Skeletal muscle satellite cell (primary cell): ENCODE data around the gene ISCU.

Experiments used
- H3K27me3 ChIP-seq: 2 replicates; pipeline ENCODE4 v1.7.0; 2013; ENCODE audit warnings: low read length; ENCODE audit not compliant: control insufficient read depth, insufficient read depth
- H3K36me3 ChIP-seq: 2 replicates; pipeline ENCODE4 v1.7.0; 2013; ENCODE audit warnings: mild to moderate bottlenecking, control low read depth, low read length; ENCODE audit not compliant: insufficient read depth
- H3K4me1 ChIP-seq: 2 replicates; pipeline ENCODE4 v1.7.0; 2013; ENCODE audit warnings: low read length; ENCODE audit not compliant: control insufficient read depth, insufficient read depth
- H3K4me2 ChIP-seq: 2 replicates; pipeline ENCODE4 v1.7.0; 2013; ENCODE audit warnings: mild to moderate bottlenecking, low read length
- H3K4me3 ChIP-seq: 2 replicates; pipeline ENCODE4 v1.7.0; 2013; ENCODE audit warnings: low read length
- H3K9ac ChIP-seq: 2 replicates; pipeline ENCODE4 v1.7.0; 2013; ENCODE audit warnings: mild to moderate bottlenecking, low read depth, low read length, moderate library complexity
- H3K9me3 ChIP-seq: replicated peaks from 2 replicates; pipeline ENCODE4 v1.7.0; 2013; ENCODE audit warnings: mild to moderate bottlenecking, control low read depth, low read length

ISCU gene

GRCh38 chr12:108523365-108523764 is 39.0 kb upstream of the ISCU start:
- Histone ChIP-seq H3K27me3 (no peaks in the 10 kb centered on the region), H3K4me1 (peaks cover 10% of the 10 kb centered on the region), H3K9ac (no peak overlapping the region), H3K4me2 (no peak overlapping the region), H3K4me3 (no peak overlapping the region), H3K36me3 (peaks cover 91% of the 10 kb centered on the region), H3K9me3 (no peaks in the 10 kb centered on the region)

- Histone ChIP-seq H3K4me3 (no peak overlapping the region), H3K9ac (no peak overlapping the region), H3K36me3 (peaks cover 89% of the 10 kb centered on the region), H3K4me1 (peaks cover 10% of the 10 kb centered on the region), H3K9me3 (no peaks in the 10 kb centered on the region), H3K4me2 (no peak overlapping the region), H3K27me3 (no peaks in the 10 kb centered on the region)
Measured at GRCh38 chr12:108525681-108526080, 36.7 kb upstream of the ISCU start.

- Histone ChIP-seq H3K4me1 (peaks cover 10% of the 10 kb centered on the region), H3K27me3 (no peaks in the 10 kb centered on the region), H3K4me3 (no peak overlapping the region), H3K9ac (no peak overlapping the region), H3K36me3 (peaks cover 87% of the 10 kb centered on the region), H3K9me3 (no peaks in the 10 kb centered on the region), H3K4me2 (no peak overlapping the region)
Measured at GRCh38 chr12:108526482-108527165, 35.8 kb upstream of the ISCU start.

GRCh38 chr12:108527166-108527496 is 35.3 kb upstream of the ISCU start:
- Histone ChIP-seq H3K36me3 (peaks cover 87% of the 10 kb centered on the region), H3K4me1 (peaks cover 10% of the 10 kb centered on the region), H3K9ac (no peak overlapping the region), H3K27me3 (no peaks in the 10 kb centered on the region), H3K4me2 (no peak overlapping the region), H3K4me3 (no peak overlapping the region), H3K9me3 (no peaks in the 10 kb centered on the region)

GRCh38 chr12:108530161-108530560 is 32.2 kb upstream of the ISCU start:
- H3K4me1 ChIP-seq, result peaks cover 9% of the 10 kb centered on the region
- H3K9ac ChIP-seq, result no peak overlapping the region
- no peak overlapping the region for H3K4me2 ChIP-seq
- H3K27me3 ChIP-seq, result no peaks in the 10 kb centered on the region
- H3K36me3 ChIP-seq, result peaks cover 81% of the 10 kb centered on the region
- H3K9me3 ChIP-seq, result no peaks in the 10 kb centered on the region
- no peak overlapping the region for H3K4me3 ChIP-seq

GRCh38 chr12:108531929-108532848 is 30.2 kb upstream of the ISCU start:
- no peaks in the 10 kb centered on the region for H3K9me3 ChIP-seq
- no peak overlapping the region for H3K4me2 ChIP-seq
- no peaks in the 10 kb centered on the region for H3K27me3 ChIP-seq

GRCh38 chr12:108538146-108538545 is 24.2 kb upstream of the ISCU start:
- Histone ChIP-seq H3K4me3 (no peak overlapping the region), H3K9ac (no peak overlapping the region), H3K4me2 (no peak overlapping the region), H3K27me3 (no peaks in the 10 kb centered on the region), H3K4me1 (no peaks in the 10 kb centered on the region), H3K36me3 (peaks cover 61% of the 10 kb centered on the region), H3K9me3 (no peaks in the 10 kb centered on the region)

More at GRCh38 chr12:108531929-108532848, 30.2 kb upstream of the ISCU start:
- Histone ChIP-seq H3K4me1 (no peaks in the 10 kb centered on the region), H3K4me3 (no peak overlapping the region), H3K36me3 (peaks cover 81% of the 10 kb centered on the region), H3K9ac (no peak overlapping the region)

GRCh38 chr12:108538616-108539195 is 23.7 kb upstream of the ISCU start:
- no peaks in the 10 kb centered on the region for H3K27me3 ChIP-seq
- H3K36me3 ChIP-seq, result peaks cover 64% of the 10 kb centered on the region

GRCh38 chr12:108542320-108542719 is 20.1 kb upstream of the ISCU start:
- Histone ChIP-seq H3K9ac (no peak overlapping the region), H3K4me3 (no peak overlapping the region), H3K27me3 (no peaks in the 10 kb centered on the region), H3K4me1 (no peaks in the 10 kb centered on the region), H3K9me3 (no peaks in the 10 kb centered on the region), H3K4me2 (no peak overlapping the region), H3K36me3 (peaks cover 61% of the 10 kb centered on the region)

More at GRCh38 chr12:108538616-108539195, 23.7 kb upstream of the ISCU start:
- H3K4me3 ChIP-seq, result no peak overlapping the region
- no peak overlapping the region for H3K9ac ChIP-seq
- no peaks in the 10 kb centered on the region for H3K9me3 ChIP-seq
- H3K4me2 ChIP-seq, result no peak overlapping the region
- no peaks in the 10 kb centered on the region for H3K4me1 ChIP-seq

GRCh38 chr12:108543652-108544051 is 18.7 kb upstream of the ISCU start:
- Histone ChIP-seq H3K4me3 (no peak overlapping the region), H3K9me3 (no peaks in the 10 kb centered on the region), H3K4me1 (no peaks in the 10 kb centered on the region), H3K4me2 (no peak overlapping the region), H3K9ac (no peak overlapping the region), H3K36me3 (peaks cover 61% of the 10 kb centered on the region), H3K27me3 (no peaks in the 10 kb centered on the region)

- no peaks in the 10 kb centered on the region for H3K27me3 ChIP-seq
- peaks cover 56% of the 10 kb centered on the region for H3K36me3 ChIP-seq
- no peaks in the 10 kb centered on the region for H3K9me3 ChIP-seq
- no peak overlapping the region for H3K4me2 ChIP-seq
- peaks cover 8% of the 10 kb centered on the region for H3K4me1 ChIP-seq
- H3K4me3 ChIP-seq, result no peak overlapping the region
- no peak overlapping the region for H3K9ac ChIP-seq
Measured at GRCh38 chr12:108547686-108548085, 14.7 kb upstream of the ISCU start.
